GM21360 (cell line): ENCODE data around the gene COX4I1.

Experiments
- ATAC-seq: cut with Tn5 transposase; IDR thresholded peaks from one replicate; pipeline ENCODE4 v1.9.1; 2021; ENCODE audit warnings: mild to moderate bottlenecking, moderate library complexity; ENCODE audit not compliant: unreplicated experiment

COX4I1 gene

DNA sequence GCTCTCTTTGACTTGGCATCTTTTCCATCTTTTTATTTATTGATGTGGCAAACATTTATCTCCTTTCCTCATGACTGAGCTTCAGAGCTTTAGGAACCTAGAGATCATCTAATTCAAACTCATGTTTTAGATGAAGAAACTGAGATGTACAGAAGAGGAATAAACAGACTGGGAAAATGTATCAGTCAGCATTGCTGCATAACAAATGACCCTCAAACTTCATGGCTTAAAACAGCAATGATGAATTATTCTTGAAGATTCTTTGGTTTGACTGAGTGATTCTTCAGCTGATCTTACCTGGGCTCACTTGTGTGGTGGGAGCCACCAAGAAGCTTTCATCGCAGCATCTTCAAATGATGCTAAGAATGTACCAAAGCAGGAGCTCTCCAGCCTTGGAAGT is 55.4 kb downstream of the COX4I1 start:
- no peak for ATAC-seq

DNA sequence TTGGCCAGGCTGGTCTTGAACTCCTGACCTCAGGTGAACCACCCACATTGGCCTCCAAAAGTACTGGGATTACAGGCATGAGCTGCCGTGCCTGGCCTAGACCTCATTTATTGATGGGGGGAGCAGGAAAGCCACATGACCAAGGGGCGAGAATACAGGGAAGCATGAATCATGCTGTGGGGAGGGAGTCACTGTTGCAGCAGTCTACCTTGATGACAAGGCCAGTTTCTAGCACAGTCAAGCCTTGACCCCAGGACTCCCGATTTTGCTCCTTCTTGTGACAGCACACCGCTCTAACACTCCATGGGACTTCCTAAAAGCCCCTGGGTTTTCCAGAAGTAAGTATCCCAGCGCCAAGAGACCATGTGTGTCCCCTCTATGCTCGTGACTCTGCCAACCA is 56.6 kb downstream of the COX4I1 start:
- no peak for ATAC-seq

DNA sequence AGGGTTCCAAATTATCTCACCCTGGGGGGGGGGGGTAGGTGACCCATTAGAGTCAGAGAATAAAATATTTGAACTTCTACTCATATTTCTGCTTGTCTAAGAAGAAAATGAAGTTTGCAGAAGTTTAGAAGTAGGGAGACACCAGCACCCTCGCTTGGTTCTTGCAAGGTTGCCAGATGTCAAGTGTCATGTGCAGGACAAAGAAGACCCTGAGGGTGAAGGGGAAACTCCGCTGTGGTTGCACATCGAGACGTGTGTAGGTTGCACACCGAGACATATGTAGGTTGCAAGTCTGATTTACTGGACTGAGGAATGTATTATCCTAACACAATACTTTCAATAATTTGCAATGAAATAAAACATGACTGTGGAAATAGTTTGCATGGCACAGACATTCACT is 57.1 kb downstream of the COX4I1 start:
- no peak for ATAC-seq
